ENCODE results near the gene SUSD3.
"Not testable (repeated sequence)": the region's sequence is repeated elsewhere in the genome, so short reads cannot be mapped to it uniquely, and the experiment has no call there.

Gene SUSD3

DNA sequence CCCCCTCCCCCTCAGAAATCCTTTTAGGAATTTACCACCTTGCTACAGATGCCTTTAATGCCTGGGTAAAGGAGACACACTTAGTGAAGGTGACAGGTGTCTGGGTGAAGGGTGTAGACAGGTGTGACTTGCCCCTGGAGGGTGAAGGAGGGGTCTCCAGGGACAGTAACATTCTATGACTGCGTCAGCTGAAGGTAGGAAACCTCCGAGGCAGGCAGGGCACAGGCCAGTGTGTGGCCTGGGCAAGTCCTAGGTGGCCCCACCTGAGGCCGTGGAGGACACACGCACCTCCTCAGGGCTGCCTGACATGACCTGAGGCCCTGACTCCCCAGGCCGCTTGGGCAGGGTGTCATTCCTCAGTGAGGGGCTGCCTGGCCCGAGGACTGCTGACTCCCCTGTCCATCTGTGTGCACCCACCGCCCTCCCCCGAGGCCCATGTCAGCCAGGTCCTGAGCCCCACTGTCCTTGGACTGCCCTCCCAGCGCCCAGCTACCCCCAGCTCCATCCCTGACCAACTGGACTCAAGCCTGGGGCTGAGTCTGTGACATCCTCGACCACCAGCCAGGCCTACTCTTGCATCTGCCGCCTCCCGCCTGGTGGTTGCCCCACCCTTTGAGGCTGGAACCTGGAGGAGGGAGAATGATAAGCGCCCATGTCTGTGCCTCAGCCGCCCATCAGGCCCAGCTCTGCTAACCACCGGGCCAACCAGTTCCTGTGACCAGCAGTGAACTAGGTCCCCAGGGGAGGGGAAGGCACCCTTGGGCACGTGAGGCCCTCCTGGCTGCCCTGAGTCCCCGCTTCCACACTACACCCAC, 55.9 kb downstream of the SUSD3 start:
- H2AFZ ChIP-seq, result no peak overlapping the region
- H3K4me3 ChIP-seq (ENCODE audit: low read depth, low read length), result no peak overlapping the region
- H3K36me3 ChIP-seq (ENCODE audit: control insufficient read depth, insufficient read depth, low read length), result no peaks in the 10 kb centered on the region
- H3K79me2 ChIP-seq, result no peaks in the 10 kb centered on the region
- no peaks in the 10 kb centered on the region for H3K9me3 ChIP-seq (ENCODE audit: control insufficient read depth, low read length)
- H3K4me2 ChIP-seq (ENCODE audit: low read length), result no peak overlapping the region
- H3K4me1 ChIP-seq, result peaks cover 13% of the 10 kb centered on the region
- H3K9ac ChIP-seq, result no peak overlapping the region
- TF ChIP-seq, protein P1, sequence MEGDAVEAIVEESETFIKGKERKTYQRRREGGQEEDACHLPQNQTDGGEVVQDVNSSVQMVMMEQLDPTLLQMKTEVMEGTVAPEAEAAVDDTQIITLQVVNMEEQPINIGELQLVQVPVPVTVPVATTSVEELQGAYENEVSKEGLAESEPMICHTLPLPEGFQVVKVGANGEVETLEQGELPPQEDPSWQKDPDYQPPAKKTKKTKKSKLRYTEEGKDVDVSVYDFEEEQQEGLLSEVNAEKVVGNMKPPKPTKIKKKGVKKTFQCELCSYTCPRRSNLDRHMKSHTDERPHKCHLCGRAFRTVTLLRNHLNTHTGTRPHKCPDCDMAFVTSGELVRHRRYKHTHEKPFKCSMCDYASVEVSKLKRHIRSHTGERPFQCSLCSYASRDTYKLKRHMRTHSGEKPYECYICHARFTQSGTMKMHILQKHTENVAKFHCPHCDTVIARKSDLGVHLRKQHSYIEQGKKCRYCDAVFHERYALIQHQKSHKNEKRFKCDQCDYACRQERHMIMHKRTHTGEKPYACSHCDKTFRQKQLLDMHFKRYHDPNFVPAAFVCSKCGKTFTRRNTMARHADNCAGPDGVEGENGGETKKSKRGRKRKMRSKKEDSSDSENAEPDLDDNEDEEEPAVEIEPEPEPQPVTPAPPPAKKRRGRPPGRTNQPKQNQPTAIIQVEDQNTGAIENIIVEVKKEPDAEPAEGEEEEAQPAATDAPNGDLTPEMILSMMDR (IDR thresholded peaks at IDR 0.05), result no peak
- H3K27ac ChIP-seq, result peak overlapping the region; percentile 39
- H3K27me3 ChIP-seq (ENCODE audit: control insufficient read depth, insufficient read depth, low read length), result no peaks in the 10 kb centered on the region

DNA sequence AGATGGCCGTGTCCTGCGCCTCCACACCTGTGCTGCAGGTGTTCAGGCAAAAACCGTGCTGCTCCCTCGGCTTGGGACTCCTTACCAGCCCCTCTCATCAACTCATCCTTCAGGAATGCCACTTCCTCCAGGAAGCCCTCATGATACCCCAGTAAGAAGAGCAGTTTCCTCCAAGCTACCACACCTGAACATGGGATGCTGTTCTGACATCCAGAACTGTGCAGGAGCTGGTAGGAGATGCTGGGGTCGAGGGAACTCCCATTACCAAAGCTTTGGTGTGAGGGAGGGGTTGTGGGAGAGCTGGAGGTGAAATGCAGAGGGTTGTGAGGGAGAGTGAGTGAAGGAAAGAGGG, 56.5 kb downstream of the SUSD3 start:
- Histone ChIP-seq H3K4me2 (ENCODE audit: low read length) (no peak overlapping the region), H3K36me3 (ENCODE audit: control insufficient read depth, insufficient read depth, low read length) (no peaks in the 10 kb centered on the region), H3K27ac (peak overlapping the region; percentile 39), H2AFZ (no peak overlapping the region), H3K27me3 (ENCODE audit: control insufficient read depth, insufficient read depth, low read length) (no peaks in the 10 kb centered on the region), H3K4me3 (ENCODE audit: low read depth, low read length) (no peak overlapping the region), H3K79me2 (no peaks in the 10 kb centered on the region), H3K9ac (no peak overlapping the region), H3K4me1 (peaks cover 17% of the 10 kb centered on the region), H3K9me3 (ENCODE audit: control insufficient read depth, low read length) (no peaks in the 10 kb centered on the region)
- TF ChIP-seq, protein P1 (IDR thresholded peaks at IDR 0.05), result no peak

DNA sequence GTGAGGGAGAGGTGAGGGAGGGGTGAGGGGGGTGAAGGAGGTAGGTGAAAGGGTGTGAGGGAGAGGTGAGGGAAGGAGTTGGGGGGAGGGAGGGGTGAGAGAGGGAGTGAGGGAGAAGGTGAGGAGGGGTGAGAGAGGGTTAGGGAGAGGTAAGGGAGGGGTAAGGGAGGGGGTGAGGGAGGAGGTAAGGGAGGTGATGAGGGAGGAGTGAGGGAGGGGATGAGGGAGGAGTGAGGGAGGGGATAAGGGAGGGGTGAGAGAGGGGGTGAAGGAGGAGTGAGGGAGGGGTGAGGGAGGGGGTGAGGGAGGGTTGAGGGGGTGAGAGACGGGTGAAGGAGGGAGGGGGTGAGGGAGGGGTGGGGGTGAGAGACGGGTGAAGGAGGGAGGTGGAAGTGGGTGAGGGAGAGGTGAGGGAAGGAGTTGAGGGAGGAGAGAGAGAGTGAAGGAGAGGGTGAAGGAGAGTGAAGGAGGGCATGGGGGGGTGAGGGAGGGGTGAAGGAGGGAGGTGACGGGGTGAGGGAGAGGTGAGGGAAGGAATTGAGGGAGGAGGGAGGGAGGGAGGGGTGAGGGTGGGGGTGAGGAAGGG, 57.1 kb downstream of the SUSD3 start:
- H3K27ac ChIP-seq, result no peak overlapping the region

DNA sequence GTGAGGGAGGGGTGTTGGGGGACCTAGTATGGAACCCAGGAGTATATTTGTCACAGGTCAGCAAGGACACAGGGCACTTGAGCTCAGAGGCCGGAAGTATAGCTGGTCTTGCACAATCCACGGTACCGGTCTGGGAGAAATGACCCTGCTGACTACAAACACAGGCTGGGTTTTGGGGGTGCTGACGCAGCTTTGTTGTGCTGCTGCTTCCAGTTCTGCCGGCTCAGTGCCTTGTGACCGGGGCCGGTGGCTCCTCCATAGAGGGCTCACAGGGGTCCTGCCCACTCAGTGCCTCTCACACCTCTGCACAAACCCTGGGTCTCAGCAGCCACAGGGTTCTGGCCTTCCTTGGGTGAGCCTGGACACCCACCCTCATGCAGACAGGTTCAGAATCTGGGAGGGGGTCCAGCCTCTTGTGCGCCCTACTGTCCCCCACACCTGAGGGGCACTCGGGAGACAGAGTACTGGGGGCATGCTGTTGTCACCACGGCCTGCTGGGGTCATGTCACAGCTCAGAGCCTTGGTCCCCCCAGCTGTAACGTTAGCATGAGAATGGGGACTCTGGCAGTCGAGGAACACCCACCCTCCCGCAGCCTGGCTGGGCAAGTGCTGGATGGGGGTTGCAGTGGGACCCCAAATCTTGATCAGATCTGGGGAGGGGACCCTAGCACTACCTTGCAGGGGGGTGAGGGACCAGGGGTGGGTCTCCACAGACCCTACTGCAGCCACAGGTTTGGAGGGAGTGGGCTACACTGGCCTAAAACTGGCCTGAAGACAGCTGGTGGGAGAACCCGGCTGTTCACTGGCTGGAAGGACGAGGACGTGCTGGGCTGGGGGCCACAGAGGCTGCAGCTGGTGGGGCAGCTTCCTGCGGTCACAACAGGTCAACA, 57.8 kb downstream of the SUSD3 start:
- no peaks in the 10 kb centered on the region for H3K27me3 ChIP-seq (ENCODE audit: control insufficient read depth, insufficient read depth, low read length)
- TF ChIP-seq, protein P1 (IDR thresholded peaks at IDR 0.05), result no peak
- H2AFZ ChIP-seq, result peak overlapping the region; percentile 38
- no peak overlapping the region for H3K4me3 ChIP-seq (ENCODE audit: low read depth, low read length)
- H3K36me3 ChIP-seq (ENCODE audit: control insufficient read depth, insufficient read depth, low read length), result no peaks in the 10 kb centered on the region
- H3K4me1 ChIP-seq, result peaks cover 23% of the 10 kb centered on the region
- no peak overlapping the region for H3K9ac ChIP-seq
- peak overlapping the region; percentile 77 for H3K4me2 ChIP-seq (ENCODE audit: low read length)
- H3K27ac ChIP-seq, result peak overlapping the region; percentile 90
- H3K79me2 ChIP-seq, result no peaks in the 10 kb centered on the region
- no peaks in the 10 kb centered on the region for H3K9me3 ChIP-seq (ENCODE audit: control insufficient read depth, low read length)

More for the DNA sequence above, 57.1 kb downstream of the SUSD3 start:
- H3K4me1 ChIP-seq, result peaks cover 22% of the 10 kb centered on the region
- no peaks in the 10 kb centered on the region for H3K79me2 ChIP-seq
- H3K36me3 ChIP-seq (ENCODE audit: control insufficient read depth, insufficient read depth, low read length), result no peaks in the 10 kb centered on the region
- H3K9ac ChIP-seq, result no peak overlapping the region
- TF ChIP-seq, protein P1 (IDR thresholded peaks at IDR 0.05), result no peak
- H3K9me3 ChIP-seq (ENCODE audit: control insufficient read depth, low read length), result no peaks in the 10 kb centered on the region
- H3K4me3 ChIP-seq (ENCODE audit: low read depth, low read length), result no peak overlapping the region
- no peak overlapping the region for H3K4me2 ChIP-seq (ENCODE audit: low read length)
- no peaks in the 10 kb centered on the region for H3K27me3 ChIP-seq (ENCODE audit: control insufficient read depth, insufficient read depth, low read length)
- no peak overlapping the region for H2AFZ ChIP-seq

DNA sequence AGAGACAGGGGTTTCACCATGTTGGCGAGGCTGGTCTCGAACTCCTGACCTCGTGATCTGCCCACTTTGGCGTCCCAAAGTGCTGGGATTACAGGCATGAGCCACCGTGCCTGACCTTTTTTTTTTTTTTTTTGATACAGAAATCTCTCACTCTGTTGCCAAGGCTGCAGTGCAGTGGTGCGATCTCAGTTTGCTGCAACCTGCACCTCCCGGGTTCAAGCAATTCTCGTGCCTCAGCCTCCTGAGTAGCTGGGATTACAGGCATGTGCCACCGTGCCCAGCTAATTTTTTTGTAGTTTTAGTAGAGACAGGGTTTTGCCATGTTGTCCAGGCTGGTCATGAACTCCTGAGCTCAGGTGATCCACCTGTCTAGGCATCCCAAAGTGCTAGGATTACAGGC, 59.0 kb downstream of the SUSD3 start:
- not testable (repeated sequence) for H3K9me3 ChIP-seq (ENCODE audit: control insufficient read depth, low read length); H3K36me3 ChIP-seq (ENCODE audit: control insufficient read depth, insufficient read depth, low read length); H3K27me3 ChIP-seq (ENCODE audit: control insufficient read depth, insufficient read depth, low read length); H3K27ac ChIP-seq; H3K79me2 ChIP-seq; H3K4me2 ChIP-seq (ENCODE audit: low read length); H3K9ac ChIP-seq; H2AFZ ChIP-seq; H3K4me3 ChIP-seq (ENCODE audit: low read depth, low read length)
- H3K4me1 ChIP-seq, result peaks cover 23% of the 10 kb centered on the region
